ENCODE measurements around the gene OSBPL9.
"Not testable (repeated sequence)": the region's sequence is repeated elsewhere in the genome, so short reads cannot be mapped to it uniquely, and the experiment has no call there.

OSBPL9 gene

GRCh38 chr1:51818487-51818886 is 201.6 kb downstream of the OSBPL9 start:
- DNase-seq (ENCODE audit: low read depth in 1 of 2, low spot score in 1 of 2) = no peak
- no peak for TF ChIP-seq GABPA (IDR thresholded peaks at IDR 0.05; ENCODE audit: low read depth)
- no peak for TF ChIP-seq SPI1 (IDR thresholded peaks at IDR 0.05; ENCODE audit: borderline replicate concordance, low read depth)
- no peak for TF ChIP-seq POLR2AphosphoS5 (IDR thresholded peaks at IDR 0.05; ENCODE audit: low read depth)
- TF ChIP-seq REST (IDR thresholded peaks at IDR 0.05; ENCODE audit: insufficient replicate concordance, low read depth) = no peak
- Histone ChIP-seq H3K27me3 (ENCODE audit: insufficient read depth, poor library complexity, severe bottlenecking) (no peaks in the 10 kb centered on the region), H3K4me3 (replicated peaks; ENCODE audit: insufficient read depth, low read length) (no peak overlapping the region), H3K27ac (replicated peaks) (no peak overlapping the region)

DNA sequence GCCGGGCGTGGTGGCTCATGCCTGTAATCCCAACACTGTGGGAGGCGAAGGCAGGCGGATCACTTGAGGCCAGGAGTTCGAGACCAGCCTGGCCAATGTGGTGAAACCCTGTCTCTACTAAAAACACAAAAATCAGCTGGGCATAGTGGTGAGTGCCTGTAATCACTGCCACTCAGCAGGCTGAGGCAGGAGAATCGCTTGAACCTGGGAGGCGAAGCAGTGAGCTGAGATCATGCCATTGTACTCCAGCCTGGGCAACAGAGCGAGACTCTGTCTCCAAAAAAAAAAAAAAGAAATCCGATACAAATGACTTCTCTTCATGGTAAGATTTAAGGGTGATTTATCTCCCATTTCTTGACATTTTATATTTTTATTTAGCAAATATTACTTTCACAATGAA is 202.1 kb downstream of the OSBPL9 start:
- not testable (repeated sequence) for DNase-seq (ENCODE audit: low read depth in 1 of 2, low spot score in 1 of 2); H3K4me3 ChIP-seq (replicated peaks; ENCODE audit: insufficient read depth, low read length); H3K27me3 ChIP-seq (ENCODE audit: insufficient read depth, poor library complexity, severe bottlenecking); H3K27ac ChIP-seq (replicated peaks)

- H3K27ac ChIP-seq (replicated peaks) = no peak overlapping the region
- H3K27me3 ChIP-seq (ENCODE audit: insufficient read depth, poor library complexity, severe bottlenecking) = no peaks in the 10 kb centered on the region
- no peak for DNase-seq (ENCODE audit: low read depth in 1 of 2, low spot score in 1 of 2)
- no peak for TF ChIP-seq CTCF (IDR thresholded peaks at IDR 0.05; ENCODE audit: insufficient read depth, low read length)
- TF ChIP-seq SPI1 (IDR thresholded peaks at IDR 0.05; ENCODE audit: borderline replicate concordance, low read depth) = no peak
- no peak for TF ChIP-seq GABPA (IDR thresholded peaks at IDR 0.05; ENCODE audit: low read depth)
- TF ChIP-seq REST (IDR thresholded peaks at IDR 0.05; ENCODE audit: insufficient replicate concordance, low read depth) = no peak
- no peak for TF ChIP-seq POLR2AphosphoS5 (IDR thresholded peaks at IDR 0.05; ENCODE audit: low read depth)
- no peak overlapping the region for H3K4me3 ChIP-seq (replicated peaks; ENCODE audit: insufficient read depth, low read length)
Observed at GRCh38 chr1:51819810-51820209, 202.9 kb downstream of the OSBPL9 start.

DNA sequence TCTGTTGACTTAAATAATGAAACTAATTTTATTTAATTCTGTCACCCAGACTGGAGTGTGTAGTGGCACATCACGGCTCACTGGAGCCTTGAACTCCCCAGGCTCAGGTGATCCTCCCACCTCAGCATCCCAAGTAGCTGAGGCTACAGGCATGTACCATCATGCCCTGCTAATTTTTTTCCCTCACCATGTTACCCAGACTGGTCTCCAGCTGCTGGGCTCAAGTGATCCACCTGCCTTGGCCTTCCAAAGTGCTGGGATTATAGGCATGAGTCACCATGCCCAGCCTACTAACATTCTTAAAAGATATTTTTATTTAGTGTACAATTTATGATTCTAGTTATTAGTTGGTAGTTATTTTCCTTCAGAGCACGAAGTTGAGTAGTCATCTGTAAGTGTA is 212.2 kb downstream of the OSBPL9 start:
- H3K4me3 ChIP-seq (replicated peaks; ENCODE audit: insufficient read depth, low read length) = no peak overlapping the region
- H3K27me3 ChIP-seq (ENCODE audit: insufficient read depth, poor library complexity, severe bottlenecking) = no peaks in the 10 kb centered on the region
- TF ChIP-seq POLR2AphosphoS5 (IDR thresholded peaks at IDR 0.05; ENCODE audit: low read depth) (no peak), REST (IDR thresholded peaks at IDR 0.05; ENCODE audit: insufficient replicate concordance, low read depth) (no peak), CTCF (IDR thresholded peaks at IDR 0.05; ENCODE audit: insufficient read depth, low read length) (no peak), SPI1 (IDR thresholded peaks at IDR 0.05; ENCODE audit: borderline replicate concordance, low read depth) (no peak), GABPA (IDR thresholded peaks at IDR 0.05; ENCODE audit: low read depth) (no peak)
- no peak for DNase-seq (ENCODE audit: low read depth in 1 of 2, low spot score in 1 of 2)
- no peak overlapping the region for H3K27ac ChIP-seq (replicated peaks)
